Heart right ventricle (tissue), 16 donors: Measurements from ENCODE around the gene TRA2A. TPM values are rescaled to one million over a fixed set of nuclear protein-coding genes. Genes with fewer than 3 reads are reported as not detected.
A peak's percentile ranks its signal among the peaks of the same experiment; 100 is the strongest.
"Not testable (repeated sequence)": the region's sequence is repeated elsewhere in the genome, so short reads cannot be mapped to it uniquely, and the experiment has no call there.

Source experiments
- ATAC-seq, 8 donors: fragments of 200-7000 bp; cut with Tn5 transposase; one replicate each; pipeline ENCODE4 v1.9.1; 2020; ENCODE audit warnings: mild to moderate bottlenecking in 8 of 8, moderate library complexity in 8 of 8, moderate number of reproducible peaks in 1 of 8
- DNase-seq, 2 donors: peaks; one replicate each; pipeline ENCODE4 v3.0.0-alpha.2; 2020
- H3K27ac ChIP-seq, 10 donors: fragments of 200-600 bp; sonication (generic) in 2 of 10; one replicate each; pipeline versions ENCODE4 v1.5.0 to v1.8.0; 2020 to 2022; ENCODE audit warnings: mild to moderate bottlenecking in 3 of 10
- H3K27me3 ChIP-seq, 7 donors: fragments of 200-600 bp; one replicate each; pipeline ENCODE4 v1.8.0; 2021 to 2022; ENCODE audit warnings: mild to moderate bottlenecking in 2 of 7
- H3K36me3 ChIP-seq, 9 donors: fragments of 200-600 bp; sonication (generic) in 1 of 9; one replicate each; pipeline versions ENCODE4 v1.5.0 to v1.8.0; 2020 to 2022; ENCODE audit warnings: mild to moderate bottlenecking in 2 of 9
- H3K4me1 ChIP-seq, 9 donors: fragments of 200-600 bp; sonication (generic) in 1 of 9; one replicate each; pipeline versions ENCODE4 v1.5.0 to v1.8.0; 2020 to 2022; ENCODE audit warnings: mild to moderate bottlenecking in 4 of 9
- H3K4me3 ChIP-seq, 10 donors: fragments of 200-600 bp; sonication (generic) in 2 of 10; one replicate each; pipeline versions ENCODE4 v1.5.0 to v1.8.0; 2020 to 2022; ENCODE audit warnings: mild to moderate bottlenecking in 7 of 10, moderate library complexity in 2 of 10
- H3K9me3 ChIP-seq, 11 donors: fragments of 200-600 bp in 10 of 11; sonication (generic) in 2 of 11; one replicate each; pipeline versions ENCODE4 v1.5.0 to v1.8.0; 2013 to 2022; ENCODE audit warnings: mild to moderate bottlenecking in 2 of 11, control low read depth in 1 of 11, moderate library complexity in 1 of 11
- CTCF ChIP-seq, 9 donors: fragments of 200-600 bp; sonication (generic) in 2 of 9; IDR thresholded peaks; one replicate each; pipeline versions ENCODE4 v1.5.0 to v1.8.0; 2021 to 2022; ENCODE audit warnings: antibody characterized with exemption in 9 of 9, mild to moderate bottlenecking in 5 of 9, moderate library complexity in 1 of 9
- WGBS, 2 donors: extraction: QIAGEN DNeasy Blood & Tissue Kit; methylation state at CpG; one replicate each; pipeline ENCODE4 v1.1.7; 2013; ENCODE audit warnings: inconsistent platforms in 1 of 2; 5-methylcytosine and 5-hydroxymethylcytosine counted together
- intact Hi-C, 10 donors: fragments of 100-400 bp; cut with DNase I; formaldehyde crosslinking; loops; one replicate each; pipeline versions ENCODE4 v1.11.1 to v1.14.2; 2022
- polyA plus RNA-seq, 2 donors: library from polyadenylated mRNA; stranded (reverse); fragments of 200-250 nt; gene quantifications; one replicate each; pipeline ENCODE4 v1.2.3, GENCODE V29; 2013
- total RNA-seq, 10 donors: library from RNA; stranded (reverse); fragmentation: NEBNext Ultra II Directional in 3 of 10; extraction: Animal tissue kit (Norgen Biotek cat#: 25700) in 3 of 10; gene quantifications; one replicate each; pipeline versions ENCODE4 v1.2.1 to v1.2.4, GENCODE V29; 2021 to 2023
- donor health status: Arrhythmogenic right ventricular cardiomyopathy.
- donor health status: ischemic (EF 13 %, LVEDD 7.1; RV severe dilation, severe dysfunction).
- donor health status: healthy with polysubstance abuse.
- donor health status: DM: no; HTN: yes; CAD: no.
- donor health status: DM: no; HTN: no; CAD: no.
- donor health status: ischemic (EF 25% LVEDD 6.9; RV normal size, moderate dysfunction).
- donor health status: ischemic (EF 25% LVEDD 5.7; RV mildly dilated, moderate dysfunction).
- donor health status: healthy.
- donor health status: DM: yes; HTN: yes; CAD: no.
- donor health status: Ischemic cardiomyopathy.
- donor health status: ischemic (EF 35%, LVEDD 5.7; RV mildly dilated, moderate dysfunction).
- donor health status: nonischemic (EF 11% LVEDD 7.7; RV severe dilation, severe dysfunction).
- donor health status: DM: yes; HTN: yes; CAD: no.
- donor health status: PGD.
- donor health status: ischemic (EF 29% LVEDD 5.4; RV normal size, mild dysfunction).
- donor health status: nonischemic (EF 23%, LVEDD 6.1; RV moderate dilation, normal function).

TRA2A gene
- total and polyA plus RNA-seq, 12 donors = 24.6 to 86.8 (median 31.2) TPM

GRCh38 chr7:23531050-23531793 lies 559 bp downstream of the TRA2A start:
- intact Hi-C loops = loop anchor here in 1 of 10 donors (5.0 kb wide), 1 partner anchor 66 kb away; the partner anchor contains the start of gene CCDC126
- 0 to 1% methylated on average over 55 of the region's 55 CpGs for WGBS, 2 donors
- no peak for TF ChIP-seq CTCF (IDR thresholded peaks at IDR 0.05)
- Histone ChIP-seq H3K9me3 (no peaks in the 10 kb centered on the region), H3K36me3 (no peaks in the 10 kb centered on the region), H3K4me3 (peak overlapping the region; percentile 60 to 98 (median 87)), H3K27ac (peak overlapping the region; percentile 81 to 98 (median 96)), H3K4me1 (peaks cover 0 to 49% (median 44%) of the 10 kb centered on the region in 9 donors), H3K27me3 (no peaks in the 10 kb centered on the region)
- peak; percentile 65 to 85 (median 72) for ATAC-seq
- peak; percentile 48 to 53 for DNase-seq

- H3K36me3 ChIP-seq = no peaks in the 10 kb centered on the region
- WGBS, 2 donors = 0 to 2% methylated on average over 8 of the region's 8 CpGs
- H3K4me1 ChIP-seq = peaks cover 0 to 57% (median 51%) of the 10 kb centered on the region in 9 donors
- DNase-seq = no peak
- H3K27ac ChIP-seq = peak overlapping the region in 8 of 10 donors; percentile 81 to 98 (median 96)
- intact Hi-C loops = loop anchor here in 1 of 10 donors (5.0 kb wide), 1 partner anchor 67 kb away; the partner anchor contains the start of gene CCDC126
- no peaks in the 10 kb centered on the region for H3K27me3 ChIP-seq
- peak overlapping the region; percentile 60 to 98 (median 87) for H3K4me3 ChIP-seq
- peak in 1 of 9 donors; percentile 10 for TF ChIP-seq CTCF (IDR thresholded peaks at IDR 0.05)
- ATAC-seq = no peak
- no peaks in the 10 kb centered on the region for H3K9me3 ChIP-seq
Observed at GRCh38 chr7:23530405-23530804, 1.4 kb downstream of the TRA2A start.

DNA sequence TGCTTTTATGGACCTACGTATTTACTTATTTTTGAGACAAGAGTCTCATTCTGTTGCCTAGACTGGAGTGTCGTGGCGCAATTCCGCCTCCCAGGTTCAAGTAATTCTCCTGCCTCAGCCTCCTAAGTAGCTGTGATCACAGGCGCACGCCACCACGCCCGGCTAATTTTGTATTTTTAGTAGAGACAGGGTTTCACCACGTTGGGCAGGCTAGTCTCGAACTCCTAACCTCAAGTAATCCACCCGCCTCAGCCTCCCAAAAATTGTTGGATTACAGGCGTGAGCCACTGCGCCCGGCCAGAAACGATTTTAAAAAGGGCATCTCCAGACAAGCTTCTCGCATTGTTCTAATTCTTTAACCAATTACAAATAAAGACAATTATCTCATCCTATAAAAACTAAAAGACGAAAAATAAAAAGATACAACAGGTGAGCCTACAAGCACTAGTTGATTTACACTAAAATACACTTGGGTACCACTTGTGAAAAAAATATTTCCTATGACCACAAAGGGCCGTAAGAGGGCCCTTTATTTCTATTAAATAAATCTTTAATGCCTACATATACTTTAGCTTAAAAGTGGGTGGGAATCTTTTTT lies 2.4 kb downstream of the TRA2A start:
- WGBS, 2 donors = 83 to 85% methylated on average over 18 of the region's 18 CpGs
- intact Hi-C loops = loop anchor here in 1 of 10 donors (5.0 kb wide), 1 partner anchor 347 kb away; the partner anchor contains the start of gene NUP42
- Histone ChIP-seq H3K4me1 (peaks cover 0 to 67% (median 55%) of the 10 kb centered on the region in 9 donors), H3K4me3 (peak overlapping the region in 4 of 10 donors; percentile 60 to 96 (median 92)), H3K9me3 (no peaks in the 10 kb centered on the region), H3K27ac (no peak overlapping the region), H3K27me3 (no peaks in the 10 kb centered on the region), H3K36me3 (no peaks in the 10 kb centered on the region)
- DNase-seq (no peak), ATAC-seq (no peak)
- TF ChIP-seq CTCF (IDR thresholded peaks at IDR 0.05) = no peak

DNA sequence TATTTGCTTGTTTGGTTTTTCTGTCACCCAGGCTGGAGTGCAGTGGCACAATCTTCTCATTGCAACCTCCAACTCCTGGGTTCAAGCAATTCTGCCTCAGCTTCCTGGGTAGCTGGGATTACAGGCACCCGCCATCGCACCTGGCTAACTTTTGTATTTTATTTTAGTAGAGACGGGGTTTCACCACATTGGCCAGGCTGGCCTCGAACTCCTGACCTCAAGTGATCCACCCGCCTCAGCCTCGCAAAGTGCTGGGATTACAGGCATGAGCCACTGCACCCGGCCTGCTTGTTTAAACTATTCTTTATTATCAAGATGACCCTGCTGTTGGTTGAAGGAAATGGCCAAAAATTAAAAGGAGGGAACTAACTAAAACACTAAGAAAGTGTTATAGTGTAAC lies 6.2 kb downstream of the TRA2A start:
- not testable (repeated sequence) for ATAC-seq, H3K4me3 ChIP-seq, H3K27me3 ChIP-seq, DNase-seq, H3K9me3 ChIP-seq, H3K27ac ChIP-seq
- 78 to 80% methylated on average over 7 of the region's 7 CpGs for WGBS, 2 donors
- intact Hi-C loops = loop anchor here in 1 of 10 donors (5.0 kb wide), 1 partner anchor 343 kb away; the partner anchor contains the start of gene NUP42
- peaks cover 0 to 17% (median 7%) of the 10 kb centered on the region in 9 donors for H3K36me3 ChIP-seq
- peaks cover 0 to 91% (median 75%) of the 10 kb centered on the region in 9 donors for H3K4me1 ChIP-seq
